Esophagus mucosa (tissue), 1 donor: ENCODE data around the gene SYTL5. TPM values are rescaled to one million over a fixed set of nuclear protein-coding genes. Genes with fewer than 3 reads are reported as not detected.

Experiments
- ATAC-seq: fragments of 200-7000 bp; cut with Tn5 transposase; one replicate; pipeline ENCODE4 v1.9.1; 2020
- total RNA-seq: library from RNA; stranded (reverse); gene quantifications from one replicate; pipeline ENCODE4 v1.2.4, GENCODE V29; 2023
- donor health status: DM: yes; HTN: yes; CAD: no.

The SYTL5 gene
- total RNA-seq, 1 donor from 2014 or later = 3.9 TPM

- no peak for ATAC-seq
These were observed 144.6 kb downstream of the SYTL5 start for GRCh38 chrX:38150993-38151392.

- no peak for ATAC-seq
These were observed 145.1 kb downstream of the SYTL5 start for GRCh38 chrX:38151441-38151840.

GRCh38 chrX:38154340-38154739 is 148.0 kb downstream of the SYTL5 start:
- ATAC-seq = no peak

- no peak for ATAC-seq
These were observed 148.5 kb downstream of the SYTL5 start for GRCh38 chrX:38154818-38155217.

- no peak for ATAC-seq
These were observed 150.5 kb downstream of the SYTL5 start for GRCh38 chrX:38156838-38157237.

- ATAC-seq = no peak
These were observed 156.8 kb downstream of the SYTL5 start for GRCh38 chrX:38163193-38163592.

- ATAC-seq = no peak
These were observed 158.7 kb downstream of the SYTL5 start for GRCh38 chrX:38165023-38165422.

- no peak for ATAC-seq
These were observed 160.2 kb downstream of the SYTL5 start for GRCh38 chrX:38166478-38167083.

- ATAC-seq = no peak
These were observed 164.2 kb downstream of the SYTL5 start for GRCh38 chrX:38170556-38170955.

GRCh38 chrX:38172596-38172995 is 166.2 kb downstream of the SYTL5 start:
- ATAC-seq = no peak

GRCh38 chrX:38175139-38175538 is 168.8 kb downstream of the SYTL5 start:
- ATAC-seq = peak; percentile 85

- ATAC-seq = no peak
These were observed 172.0 kb downstream of the SYTL5 start for GRCh38 chrX:38178396-38178795.

Other genes with a start within 250 kb of the SYTL5 start
- gene CYBB, start 226.5 kb upstream of the SYTL5 start, total RNA-seq = 2.4 TPM
- gene DYNLT3, start 159.0 kb upstream of the SYTL5 start, total RNA-seq = 46.0 TPM
- 6.8 TPM for gene SRPX, start 214.3 kb downstream of the SYTL5 start, total RNA-seq